IPS DF 4.7 (cell line): ENCODE results near the gene FRMD3.

Source experiments
- DNase-seq: peaks from one replicate; pipeline ENCODE4 v3.0.0-alpha.2; 2013; ENCODE audit warnings: low spot score; ENCODE audit errors: extremely low read depth

Gene FRMD3

GRCh38 chr9:83336706-83337105, 201.5 kb downstream of the FRMD3 start:
- no peak for DNase-seq

GRCh38 chr9:83334320-83334719, 203.9 kb downstream of the FRMD3 start:
- DNase-seq, result no peak

- DNase-seq, result no peak
Measured at GRCh38 chr9:83330207-83331196, 207.7 kb downstream of the FRMD3 start.

- DNase-seq, result no peak
Measured at GRCh38 chr9:83327750-83328622, 210.2 kb downstream of the FRMD3 start.

- no peak for DNase-seq
Measured at GRCh38 chr9:83327323-83327722, 210.9 kb downstream of the FRMD3 start.

GRCh38 chr9:83323148-83323547, 215.1 kb downstream of the FRMD3 start:
- DNase-seq, result no peak

- DNase-seq, result no peak
Measured at GRCh38 chr9:83322438-83322837, 215.8 kb downstream of the FRMD3 start.

- no peak for DNase-seq
Measured at GRCh38 chr9:83317244-83317643, 221.0 kb downstream of the FRMD3 start.

- DNase-seq, result no peak
Measured at GRCh38 chr9:83315649-83316048, 222.6 kb downstream of the FRMD3 start.

GRCh38 chr9:83313781-83314180, 224.4 kb downstream of the FRMD3 start:
- DNase-seq, result no peak

GRCh38 chr9:83312537-83312936, 225.7 kb downstream of the FRMD3 start:
- no peak for DNase-seq

GRCh38 chr9:83307066-83307724, 231.0 kb downstream of the FRMD3 start:
- DNase-seq, result no peak

- no peak for DNase-seq
Measured at GRCh38 chr9:83304686-83305085, 233.5 kb downstream of the FRMD3 start.

GRCh38 chr9:83299571-83299970, 238.6 kb downstream of the FRMD3 start:
- no peak for DNase-seq

GRCh38 chr9:83299094-83299493, 239.1 kb downstream of the FRMD3 start:
- no peak for DNase-seq

GRCh38 chr9:83296123-83296522, 242.1 kb downstream of the FRMD3 start:
- DNase-seq, result no peak

GRCh38 chr9:83294816-83295215, 243.4 kb downstream of the FRMD3 start:
- no peak for DNase-seq

GRCh38 chr9:83291196-83291595, 247.0 kb downstream of the FRMD3 start:
- DNase-seq, result no peak

GRCh38 chr9:83290692-83291091, 247.5 kb downstream of the FRMD3 start:
- DNase-seq, result no peak

- no peak for DNase-seq
Measured at GRCh38 chr9:83287021-83287420, 251.2 kb downstream of the FRMD3 start.

- no peak for DNase-seq
Measured at GRCh38 chr9:83285445-83286225, 252.6 kb downstream of the FRMD3 start.
